NT2/D1 (cell line): Measurements from ENCODE around the gene POLR2J3.
"Not testable (repeated sequence)": the region's sequence is repeated elsewhere in the genome, so short reads cannot be mapped to it uniquely, and the experiment has no call there.

Experiments used
- YY1 ChIP-seq: IDR thresholded peaks from 2 replicates; pipeline ENCODE4 v1.6.1; 2011; ENCODE audit not compliant: insufficient read length, insufficient read depth
- ZNF274 ChIP-seq: IDR thresholded peaks from 2 replicates; pipeline ENCODE4 v1.6.1; 2011; ENCODE audit warnings: mild to moderate bottlenecking, low read depth, low read length

DNA sequence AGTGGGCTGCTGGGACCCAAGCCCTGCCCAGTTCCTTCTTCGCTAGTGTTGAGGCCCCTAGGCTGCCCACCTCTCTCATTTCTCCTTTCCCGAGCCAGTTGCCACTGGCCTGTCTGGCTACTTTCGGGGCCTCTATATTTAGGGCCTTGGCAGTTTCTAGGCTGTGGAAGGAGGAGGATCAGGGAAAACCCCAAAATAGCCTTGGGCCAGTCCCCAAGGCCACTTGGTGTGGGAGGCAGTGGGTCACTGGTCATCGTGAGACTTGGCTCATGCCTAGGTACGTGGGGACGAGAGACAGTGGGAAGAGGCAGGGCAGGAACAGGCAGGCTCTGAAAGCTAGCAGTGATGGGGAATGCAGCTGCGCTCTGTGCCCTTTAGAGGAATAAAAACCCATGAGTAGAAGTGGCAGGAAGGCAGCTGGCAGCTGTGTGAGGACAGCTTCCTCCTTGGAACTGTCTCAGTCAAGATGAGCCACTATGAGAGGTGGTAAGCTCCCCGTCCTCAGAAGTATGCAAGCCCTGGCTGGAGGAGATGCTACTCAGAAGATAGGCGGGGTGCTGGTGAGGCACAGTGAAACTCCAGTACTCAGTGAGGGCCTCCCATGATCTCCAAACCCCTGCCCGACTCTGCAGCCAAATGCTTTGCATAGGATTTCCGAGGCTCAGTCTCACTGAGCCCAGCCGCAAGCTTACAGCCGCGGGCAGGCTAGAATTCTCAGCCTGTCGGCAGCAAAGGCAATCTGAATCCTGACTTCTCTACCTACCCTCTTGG is 41.4 kb upstream of the POLR2J3 start:
- not testable (repeated sequence) for TF ChIP-seq YY1, ZNF274
